ENCODE results near the gene MRPS7. TPM values are rescaled to one million over a fixed set of nuclear protein-coding genes. Genes with fewer than 3 reads are reported as not detected.

The MRPS7 gene
- total and polyA plus RNA-seq, 2 of the 8 experiments (the other 6 are each of a cell fraction or from before 2014, with no cell fraction given) = 63.4 to 79.4 TPM

DNA sequence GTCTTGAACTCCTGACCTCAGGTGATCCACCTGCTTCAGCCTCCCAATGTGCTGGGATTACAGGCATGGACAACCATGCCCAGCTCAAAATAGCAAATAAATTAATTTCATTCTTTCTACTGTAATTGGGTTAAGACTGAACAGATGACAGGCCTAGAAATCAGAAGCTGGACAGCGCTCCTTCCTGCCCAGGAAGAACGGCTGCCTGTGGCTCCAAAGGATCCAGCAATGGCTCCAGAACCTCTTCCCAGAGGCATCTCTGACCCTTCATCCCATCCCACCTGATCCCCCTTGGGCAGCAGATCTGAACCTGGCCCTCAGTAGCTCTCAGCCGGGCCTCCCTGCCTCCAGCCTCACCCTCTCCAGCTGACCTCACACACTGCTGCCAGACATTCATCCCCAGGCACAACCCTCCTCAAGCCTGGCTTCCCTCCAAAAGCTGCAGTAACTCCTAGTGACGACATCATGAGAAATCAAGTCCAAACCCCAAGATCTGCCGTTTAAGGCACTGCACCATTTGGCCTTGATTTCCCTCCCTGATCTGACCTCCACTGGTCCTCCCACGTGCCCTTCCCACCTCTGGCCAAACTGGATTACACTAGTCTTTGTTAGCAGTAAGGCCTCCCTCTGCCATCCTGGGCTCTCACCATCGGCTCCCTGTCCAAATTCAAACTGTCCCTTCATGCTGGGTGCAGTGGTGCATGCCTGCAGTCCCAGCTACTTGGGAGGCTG, 12.5 kb downstream of the MRPS7 start (continued):
- TF ChIP-seq USF2 (IDR thresholded peaks at IDR 0.05; ENCODE audit: low read length) = no peak
- TF ChIP-seq RBBP5 (IDR thresholded peaks at IDR 0.05; ENCODE audit: borderline replicate concordance, low read depth, low read length) = no peak
- TF ChIP-seq SRF (IDR thresholded peaks at IDR 0.05; ENCODE audit: low read depth, low read length) = no peak
- no peak for TF ChIP-seq BRCA1 (IDR thresholded peaks at IDR 0.05; ENCODE audit: low read depth, low read length)
- TF ChIP-seq GABPA (IDR thresholded peaks at IDR 0.05; ENCODE audit: borderline replicate concordance, insufficient read depth, low read length) = no peak
- no peak for TF ChIP-seq MAFK (IDR thresholded peaks at IDR 0.05; ENCODE audit: low read depth, low read length)
